ENCODE results near the gene METRN.

The METRN gene

GRCh38 chr16:766820-767640, 52.1 kb downstream of the METRN start:
- no peaks in the 10 kb centered on the region for H3K9me3 Mint-ChIP-seq
- DNase-seq (ENCODE audit: low spot score in 2 of 2) (no peak), ATAC-seq (no peak)
- H3K27ac Mint-ChIP-seq: no peak overlapping the region
- H3K4me1 Mint-ChIP-seq: no peaks in the 10 kb centered on the region
- H3K4me3 Mint-ChIP-seq: no peak overlapping the region
- H3K36me3 Mint-ChIP-seq: no peaks in the 10 kb centered on the region

- ATAC-seq (no peak), DNase-seq (ENCODE audit: low spot score in 2 of 2) (no peak)
- no peak overlapping the region for H3K27ac Mint-ChIP-seq
- H3K9me3 Mint-ChIP-seq: no peaks in the 10 kb centered on the region
- H3K4me1 Mint-ChIP-seq: no peaks in the 10 kb centered on the region
- no peak overlapping the region for H3K4me3 Mint-ChIP-seq
- H3K36me3 Mint-ChIP-seq: no peaks in the 10 kb centered on the region
Observed at GRCh38 chr16:767743-768235, 52.9 kb downstream of the METRN start.

GRCh38 chr16:768428-768827, 53.5 kb downstream of the METRN start:
- Mint-ChIP-seq H3K27ac (no peak overlapping the region), H3K4me3 (no peak overlapping the region), H3K36me3 (no peaks in the 10 kb centered on the region), H3K9me3 (no peaks in the 10 kb centered on the region), H3K4me1 (no peaks in the 10 kb centered on the region)
- DNase-seq (ENCODE audit: low spot score in 2 of 2) (no peak), ATAC-seq (no peak)

Measured in stimulated activated effector memory CD8-positive, alpha-beta T cell treated with anti-CD3 and anti-CD28 coated beads, Interleukin-12 subunit alpha, Interleukin-12 subunit beta, amount 100 ng/mL, for 72 hours (primary cell).